NT2/D1 (cell line): ENCODE results near the gene CDK14.

Experiments used
- SUZ12 ChIP-seq: IDR thresholded peaks from 2 replicates; pipeline ENCODE4 v1.6.1; 2011; ENCODE audit not compliant: insufficient read length, insufficient read depth; ENCODE audit errors: extremely low read depth
- YY1 ChIP-seq: IDR thresholded peaks from 2 replicates; pipeline ENCODE4 v1.6.1; 2011; ENCODE audit not compliant: insufficient read length, insufficient read depth
- ZNF274 ChIP-seq: IDR thresholded peaks from 2 replicates; pipeline ENCODE4 v1.6.1; 2011; ENCODE audit warnings: mild to moderate bottlenecking, low read depth, low read length

GRCh38 chr7:90836937-90837336 lies 240.8 kb downstream of the CDK14 start:
- no peak for TF ChIP-seq YY1
- TF ChIP-seq SUZ12: no peak
- no peak for TF ChIP-seq ZNF274
